ENCODE results near the gene COMMD4. TPM values are rescaled to one million over a fixed set of nuclear protein-coding genes. Genes with fewer than 3 reads are reported as not detected.
"Not testable (repeated sequence)": the region's sequence is repeated elsewhere in the genome, so short reads cannot be mapped to it uniquely, and the experiment has no call there.

COMMD4 gene
- total RNA-seq, 2 experiments from 2014 or later = 10.8 to 12.1 TPM

- H3K9me3 Mint-ChIP-seq; CTCF ChIA-PET; H3K4me1 Mint-ChIP-seq (ENCODE audit: low read depth); H3K36me3 ChIP-seq (ENCODE audit: insufficient read depth, low read length); H3K4me1 ChIP-seq (ENCODE audit: insufficient read depth, low read length); H3K27ac ChIP-seq (ENCODE audit: low read depth in 1 of 2, low read length in 2 of 2); POLR2A ChIA-PET; H3K27ac Mint-ChIP-seq; H3K27me3 ChIP-seq (ENCODE audit: control insufficient read depth in 1 of 2, insufficient read depth in 2 of 2, low read length in 2 of 2); H3K27me3 Mint-ChIP-seq; H3K9me3 ChIP-seq (ENCODE audit: control insufficient read depth in 1 of 2, insufficient read depth in 1 of 2, low read length in 2 of 2); intact Hi-C loops (cut with DNase I, micrococcal nuclease); H3K4me3 ChIP-seq (ENCODE audit: low read length); H3K4me3 Mint-ChIP-seq; H3K36me3 Mint-ChIP-seq (ENCODE audit: low read depth): not testable (repeated sequence)
- ATAC-seq (ENCODE audit: poor library complexity) (peak; percentile 91), DNase-seq (peak in 12 of 14 experiments; percentile 29 to 70 (median 52))
- TF ChIP-seq CTCF (IDR thresholded peaks at IDR 0.05) = peak; percentile 58
These were observed 36.6 kb upstream of the COMMD4 start for GRCh38 chr15:75299311-75299688.

- H3K4me1 Mint-ChIP-seq (ENCODE audit: low read depth); POLR2A ChIA-PET; H3K27me3 Mint-ChIP-seq; H3K27me3 ChIP-seq (ENCODE audit: control insufficient read depth in 1 of 2, insufficient read depth in 2 of 2, low read length in 2 of 2); H3K4me3 ChIP-seq (ENCODE audit: low read length); H3K9me3 Mint-ChIP-seq; CTCF ChIA-PET; H3K36me3 Mint-ChIP-seq (ENCODE audit: low read depth); H3K9me3 ChIP-seq (ENCODE audit: control insufficient read depth in 1 of 2, insufficient read depth in 1 of 2, low read length in 2 of 2); H3K27ac ChIP-seq (ENCODE audit: low read depth in 1 of 2, low read length in 2 of 2); DNase-seq; intact Hi-C loops (cut with DNase I, micrococcal nuclease); H3K27ac Mint-ChIP-seq; H3K4me3 Mint-ChIP-seq; H3K4me1 ChIP-seq (ENCODE audit: insufficient read depth, low read length); ATAC-seq (ENCODE audit: poor library complexity); H3K36me3 ChIP-seq (ENCODE audit: insufficient read depth, low read length): not testable (repeated sequence)
These were observed 35.8 kb upstream of the COMMD4 start for GRCh38 chr15:75300026-75300425.

GRCh38 chr15:75302318-75302717 is 33.5 kb upstream of the COMMD4 start:
- H3K36me3 Mint-ChIP-seq (ENCODE audit: low read depth) = no peaks in the 10 kb centered on the region
- H3K27ac ChIP-seq (ENCODE audit: low read depth in 1 of 2, low read length in 2 of 2) = no peak overlapping the region
- no peaks in the 10 kb centered on the region for H3K4me1 ChIP-seq (ENCODE audit: insufficient read depth, low read length)
- no peaks in the 10 kb centered on the region for H3K36me3 ChIP-seq (ENCODE audit: insufficient read depth, low read length)
- ChIA-PET POLR2A (no interaction called here), CTCF (no interaction called here)
- intact Hi-C loops (cut with DNase I, micrococcal nuclease) = no loop called here
- H3K4me3 ChIP-seq (ENCODE audit: low read length) = no peak overlapping the region
- no peak overlapping the region for H3K27ac Mint-ChIP-seq
- no peaks in the 10 kb centered on the region for H3K9me3 Mint-ChIP-seq
- DNase-seq (no peak), ATAC-seq (ENCODE audit: poor library complexity) (no peak)
- H3K4me3 Mint-ChIP-seq = no peak overlapping the region
- H3K9me3 ChIP-seq (ENCODE audit: control insufficient read depth in 1 of 2, insufficient read depth in 1 of 2, low read length in 2 of 2) = no peaks in the 10 kb centered on the region
- no peak for TF ChIP-seq CTCF (IDR thresholded peaks at IDR 0.05)
- peaks cover 0 to 7% of the 10 kb centered on the region in 2 experiments for H3K27me3 ChIP-seq (ENCODE audit: control insufficient read depth in 1 of 2, insufficient read depth in 2 of 2, low read length in 2 of 2)
- H3K27me3 Mint-ChIP-seq = peaks cover 25% of the 10 kb centered on the region
- H3K4me1 Mint-ChIP-seq (ENCODE audit: low read depth) = no peaks in the 10 kb centered on the region

- DNase-seq; H3K27ac ChIP-seq (ENCODE audit: low read depth in 1 of 2, low read length in 2 of 2); H3K4me3 ChIP-seq (ENCODE audit: low read length); H3K27ac Mint-ChIP-seq; H3K36me3 Mint-ChIP-seq (ENCODE audit: low read depth); H3K27me3 ChIP-seq (ENCODE audit: control insufficient read depth in 1 of 2, insufficient read depth in 2 of 2, low read length in 2 of 2); H3K9me3 Mint-ChIP-seq; POLR2A ChIA-PET; H3K36me3 ChIP-seq (ENCODE audit: insufficient read depth, low read length); H3K4me1 Mint-ChIP-seq (ENCODE audit: low read depth); ATAC-seq (ENCODE audit: poor library complexity); H3K9me3 ChIP-seq (ENCODE audit: control insufficient read depth in 1 of 2, insufficient read depth in 1 of 2, low read length in 2 of 2); H3K4me3 Mint-ChIP-seq; CTCF ChIA-PET; H3K4me1 ChIP-seq (ENCODE audit: insufficient read depth, low read length); intact Hi-C loops (cut with DNase I, micrococcal nuclease): not testable (repeated sequence)
- H3K27me3 Mint-ChIP-seq = peaks cover 29% of the 10 kb centered on the region
These were observed 33.1 kb upstream of the COMMD4 start for GRCh38 chr15:75302753-75303152.

All from CD4-positive, alpha-beta T cell (primary cell).